GM06990 (cell line): Measurements from ENCODE around the gene ASB2.

Source experiments
- DNase-seq: peaks from one replicate; pipeline ENCODE4 v3.0.0-alpha.2; 2011; ENCODE audit not compliant: insufficient read length; ENCODE audit errors: extremely low read depth
- H3K27me3 ChIP-seq: replicated peaks from 2 replicates; pipeline ENCODE4 v1.6.0; 2011; ENCODE audit warnings: low read length; ENCODE audit not compliant: control insufficient read depth, insufficient read depth
- H3K36me3 ChIP-seq: 2 replicates; pipeline ENCODE4 v1.5.1; 2011; ENCODE audit warnings: low read length; ENCODE audit not compliant: control insufficient read depth, insufficient read depth
- H3K4me3 ChIP-seq: replicated peaks from 2 replicates; pipeline ENCODE4 v1.5.1; 2011; ENCODE audit warnings: low read depth, mild to moderate bottlenecking, control low read depth, low read length
- CTCF ChIP-seq: IDR thresholded peaks from 2 replicates; pipeline ENCODE4 v1.5.1; 2011; ENCODE audit warnings: low read length, control low read depth, mild to moderate bottlenecking, inconsistent platforms; ENCODE audit not compliant: insufficient read depth, poor library complexity, severe bottlenecking

Gene ASB2

GRCh38 chr14:93977790-93978581 is 1.6 kb upstream of the ASB2 start:
- Histone ChIP-seq H3K4me3 (no peak overlapping the region), H3K36me3 (no peaks in the 10 kb centered on the region), H3K27me3 (no peaks in the 10 kb centered on the region)
- DNase-seq = peak; percentile 77
- no peak for TF ChIP-seq CTCF

- no peak for TF ChIP-seq CTCF
- DNase-seq = no peak
Measured at GRCh38 chr14:93977171-93977570, 801 bp upstream of the ASB2 start.

GRCh38 chr14:93975791-93976476 is 436 bp downstream of the ASB2 start:
- Histone ChIP-seq H3K27me3 (no peaks in the 10 kb centered on the region), H3K4me3 (peak overlapping the region; percentile 23), H3K36me3 (no peaks in the 10 kb centered on the region)
- peak; percentile 71 for DNase-seq
- no peak for TF ChIP-seq CTCF

More at GRCh38 chr14:93977171-93977570, 801 bp upstream of the ASB2 start:
- Histone ChIP-seq H3K4me3 (no peak overlapping the region), H3K27me3 (no peaks in the 10 kb centered on the region), H3K36me3 (no peaks in the 10 kb centered on the region)

- Histone ChIP-seq H3K36me3 (no peaks in the 10 kb centered on the region), H3K27me3 (no peaks in the 10 kb centered on the region), H3K4me3 (no peak overlapping the region)
- TF ChIP-seq CTCF = no peak
- DNase-seq = no peak
Measured at GRCh38 chr14:93974833-93975232, 1.5 kb downstream of the ASB2 start.

DNA sequence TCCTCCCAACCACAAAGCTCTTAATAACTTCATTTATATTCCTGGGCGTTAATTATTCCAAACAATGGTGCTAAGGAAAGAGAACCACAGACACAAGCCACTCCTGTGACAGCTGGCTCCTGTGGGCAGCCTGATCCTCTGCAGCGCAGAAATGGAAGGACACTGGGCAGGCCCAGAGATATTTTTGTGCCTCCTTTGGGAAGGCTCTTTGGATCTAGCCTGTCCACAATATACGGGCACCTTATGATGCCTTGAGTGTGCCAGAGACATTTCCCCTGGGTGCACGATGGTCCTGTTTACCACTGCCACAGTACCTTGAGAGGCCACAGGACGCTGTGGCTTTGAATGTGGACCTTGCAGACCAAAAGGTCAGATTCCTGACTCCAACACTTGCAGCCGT is 2.1 kb downstream of the ASB2 start:
- H3K27me3 ChIP-seq = no peaks in the 10 kb centered on the region
- H3K4me3 ChIP-seq = no peak overlapping the region
- DNase-seq = no peak
- no peaks in the 10 kb centered on the region for H3K36me3 ChIP-seq
- no peak for TF ChIP-seq CTCF
